Measurements from ENCODE around the gene C8G. TPM values are rescaled to one million over a fixed set of nuclear protein-coding genes. Genes with fewer than 3 reads are reported as not detected.

The C8G gene
- total and polyA plus RNA-seq, 9 of the 15 experiments (the other 6 are each of a cell fraction or from before 2014, with no cell fraction given): 0.35 to 5.9 (median 2.7) TPM; not detected in 2

GRCh38 chr9:136949817-136950655, 5.0 kb downstream of the C8G start (continued):
- TF ChIP-seq GATAD2A (IDR thresholded peaks at IDR 0.05): no peak
- no peak for TF ChIP-seq ZNF561 (CRISPR knock-in tag; conservative IDR thresholded peaks at IDR 0.05)
- no peak for TF ChIP-seq FOXO4 (CRISPR knock-in tag; IDR thresholded peaks at IDR 0.05)
- no peak for TF ChIP-seq ZNF175 (CRISPR knock-in tag; IDR thresholded peaks at IDR 0.05; ENCODE audit: low read depth)
- peak; percentile 34; the same call in 1 of the 2 replicates for TF ChIP-seq ARID1B (IDR thresholded peaks at IDR 0.05)
- peak; percentile 30; the same call in 1 of the 2 replicates for TF ChIP-seq GATAD2B (IDR thresholded peaks at IDR 0.05; ENCODE audit: borderline replicate concordance)
- TF ChIP-seq TARDBP (IDR thresholded peaks at IDR 0.05): peak; percentile 56; the same call in 1 of the 2 replicates
- TF ChIP-seq SAFB (IDR thresholded peaks at IDR 0.05; ENCODE audit: borderline replicate concordance, low read depth, low read length): no peak
- TF ChIP-seq ZNF780A (CRISPR knock-in tag; IDR thresholded peaks at IDR 0.05): no peak
- TF ChIP-seq PBX2 (CRISPR knock-in tag; IDR thresholded peaks at IDR 0.05; ENCODE audit: low read depth): no peak
- no peak for TF ChIP-seq PBX2 (tag; conservative IDR thresholded peaks at IDR 0.05; ENCODE audit: low read depth)
- no peak for TF ChIP-seq BRD9 (IDR thresholded peaks at IDR 0.05; ENCODE audit: low read depth, partially characterized antibody)
- peak; percentile 59; the same call in 1 of the 2 replicates for TF ChIP-seq SOX6 (IDR thresholded peaks at IDR 0.05)
- TF ChIP-seq CBX8 (IDR thresholded peaks at IDR 0.05; ENCODE audit: borderline replicate concordance, extremely low read depth, low read depth, low read length, poor library complexity, severe bottlenecking): no peak
- no peak for TF ChIP-seq KDM1A (IDR thresholded peaks at IDR 0.05)
- TF ChIP-seq CREB3L1 (IDR thresholded peaks at IDR 0.05; ENCODE audit: borderline replicate concordance, low read depth): no peak
- no peak for TF ChIP-seq SMAD1 (IDR thresholded peaks at IDR 0.05; ENCODE audit: low read depth, low read length, partially characterized antibody)
- no peak for TF ChIP-seq ZNF75A (CRISPR knock-in tag; IDR thresholded peaks at IDR 0.05)
- peak; percentile 31; the same call in 1 of the 2 replicates for TF ChIP-seq RNF2 (IDR thresholded peaks at IDR 0.05)
- TF ChIP-seq MLX (CRISPR knock-in tag; conservative IDR thresholded peaks at IDR 0.05): no peak
- no peak for TF ChIP-seq CAMTA2 (CRISPR knock-in tag; conservative IDR thresholded peaks at IDR 0.05)
- TF ChIP-seq RBM14 (IDR thresholded peaks at IDR 0.05; ENCODE audit: borderline replicate concordance, insufficient read depth, low read depth, low read length): no peak
